B cell (primary cell): ENCODE data around the gene FAM111B. TPM values are rescaled to one million over a fixed set of nuclear protein-coding genes. Genes with fewer than 3 reads are reported as not detected.

Source experiments
- ATAC-seq: fragments of 200-7000 bp; cut with Tn5 transposase; one replicate; pipeline ENCODE4 v1.10.0; 2021; ENCODE audit warnings: low read depth, mild to moderate bottlenecking, moderate number of reproducible peaks, moderate library complexity
- CTCF ChIA-PET: fragments of 350-600 bp; sonication (Branson Sonifier 250); formaldehyde crosslinking; loops from one replicate; lab custom pipeline; 2021; ENCODE audit warnings: antibody characterized with exemption, inconsistent platforms; lab: Charles Lee
- POLR2A ChIA-PET: fragments of 350-600 bp; sonication (Branson Sonifier 250); formaldehyde crosslinking; loops from one replicate; lab custom pipeline; 2021; ENCODE audit warnings: antibody characterized with exemption; lab: Charles Lee
- DNase-seq: peaks from one replicate; pipeline ENCODE4 v3.0.0; 2013
- H2AFZ ChIP-seq: 2 replicates; pipeline ENCODE4 v1.6.1; 2012; ENCODE audit warnings: mild to moderate bottlenecking, low read depth, low read length; ENCODE audit not compliant: insufficient read depth, poor library complexity, severe bottlenecking
- H3K27ac ChIP-seq, 2 donors: 1 replicate in 1 of 2; 2 replicates in 1 of 2; pipeline ENCODE4 v1.5.1; 2012 to 2013; ENCODE audit warnings: low read length in 2 of 2, mild to moderate bottlenecking in 2 of 2, moderate library complexity in 1 of 2
- H3K27me3 ChIP-seq, 4 experiments: fragments of 200-600 bp in 1 of 4; sonication (generic) in 1 of 4; replicated peaks in 1 of 4; 1 replicate in 2 of 4; 2 replicates in 2 of 4; pipeline versions ENCODE4 v1.6.1 to v1.7.0; 2013 to 2016; ENCODE audit warnings: low read length in 3 of 4, mild to moderate bottlenecking in 2 of 4, mixed read lengths in 1 of 4, moderate library complexity in 1 of 4; ENCODE audit not compliant: insufficient read depth in 4 of 4, control insufficient read depth in 3 of 4; ENCODE audit errors: control extremely low read depth in 1 of 4
- H3K36me3 ChIP-seq, 2 experiments: replicated peaks in 1 of 2; 1 replicate in 1 of 2; 2 replicates in 1 of 2; pipeline versions ENCODE4 v1.6.1 to v1.7.1; 2013; ENCODE audit warnings: low read length in 1 of 2; ENCODE audit not compliant: insufficient read depth in 2 of 2, control insufficient read depth in 1 of 2; ENCODE audit errors: control extremely low read depth in 1 of 2, extremely low read depth in 1 of 2
- H3K4me1 ChIP-seq, 2 donors: fragments of 200-600 bp in 1 of 2; sonication (generic) in 1 of 2; 1 replicate in 1 of 2; 2 replicates in 1 of 2; pipeline versions ENCODE4 v1.5.1 to v1.6.1; 2013 to 2017; ENCODE audit warnings: low read length in 2 of 2; ENCODE audit not compliant: control insufficient read depth in 2 of 2, insufficient read depth in 2 of 2
- H3K4me2 ChIP-seq: replicated peaks from 2 replicates; pipeline ENCODE3; 2012; ENCODE audit warnings: mild to moderate bottlenecking, low read depth, low read length; ENCODE audit not compliant: poor library complexity, severe bottlenecking
- H3K4me3 ChIP-seq, 5 experiments: fragments of 200-600 bp in 1 of 5; sonication (generic) in 1 of 5; 1 replicate in 3 of 5; 2 replicates in 2 of 5; pipeline versions ENCODE4 v1.5.1 to v1.7.0; 2011 to 2016; ENCODE audit warnings: low read length in 4 of 5, mild to moderate bottlenecking in 4 of 5, low read depth in 2 of 5, control low read depth in 1 of 5, moderate library complexity in 1 of 5; ENCODE audit not compliant: insufficient read depth in 1 of 5; ENCODE audit errors: control extremely low read depth in 1 of 5, extremely low read depth in 1 of 5
- H3K79me2 ChIP-seq: fragments of 200-600 bp; sonication (generic); one replicate; pipeline ENCODE4 v1.6.0; 2016; ENCODE audit warnings: low read length; ENCODE audit not compliant: control insufficient read depth, insufficient read depth
- H3K9ac ChIP-seq: fragments of 200-600 bp; sonication (generic); 2 replicates; pipeline ENCODE4 v1.6.1; 2017; ENCODE audit warnings: mild to moderate bottlenecking, low read length, moderate library complexity
- H3K9me3 ChIP-seq, 3 donors: one replicate each; pipeline versions ENCODE4 v1.6.1 to v1.7.1; 2013; ENCODE audit warnings: low read length in 2 of 3; ENCODE audit not compliant: control insufficient read depth in 2 of 3, insufficient read depth in 1 of 3; ENCODE audit errors: control extremely low read depth in 1 of 3
- H4K20me1 ChIP-seq: 2 replicates; pipeline ENCODE4 v1.6.0; 2012; ENCODE audit warnings: mild to moderate bottlenecking, low read length; ENCODE audit not compliant: insufficient read depth, control insufficient read depth, poor library complexity, severe bottlenecking
- H3K27ac Mint-ChIP-seq: one replicate; pipeline ENCODE4 v1.8.0; 2021; ENCODE audit warnings: mixed read lengths
- H3K27me3 Mint-ChIP-seq: one replicate; pipeline ENCODE4 v1.8.0; 2021; ENCODE audit warnings: mixed read lengths
- H3K4me1 Mint-ChIP-seq: one replicate; pipeline ENCODE4 v1.8.0; 2021; ENCODE audit warnings: mixed read lengths
- H3K4me3 Mint-ChIP-seq: one replicate; pipeline ENCODE4 v1.8.0; 2021; ENCODE audit warnings: mixed read lengths
- H3K9me3 Mint-ChIP-seq: one replicate; pipeline ENCODE4 v1.8.0; 2022; ENCODE audit warnings: mixed read lengths; ENCODE audit not compliant: insufficient read depth
- CTCF ChIP-seq: fragments of 200-600 bp; IDR thresholded peaks from one replicate; pipeline ENCODE4 v1.8.0; 2022; ENCODE audit warnings: antibody characterized with exemption, mild to moderate bottlenecking
- EZH2 ChIP-seq: IDR thresholded peaks from 2 replicates; pipeline ENCODE4 v1.6.1; 2012; ENCODE audit warnings: borderline replicate concordance, low read depth, mild to moderate bottlenecking, moderate library complexity, low read length; ENCODE audit not compliant: insufficient read depth, poor library complexity, severe bottlenecking
- whole genome bisulfite sequencing: methylation state at CpG from one replicate; pipeline ENCODE4 v1.1.5; 2013; ENCODE audit warnings: missing lambda C conversion rate; ENCODE audit not compliant: insufficient coverage; 5-methylcytosine and 5-hydroxymethylcytosine counted together
- intact Hi-C: fragments of 100-400 bp; cut with micrococcal nuclease; formaldehyde crosslinking; loops from one replicate; pipeline ENCODE4 v1.10.0; 2022
- polyA plus RNA-seq: library from polyadenylated mRNA; depleted of rRNA; stranded (reverse); fragments of >200 nt; gene quantifications from 2 replicates; pipeline ENCODE4 v1.2.3, GENCODE V29; 2012
- total RNA-seq, 2 donors: library from RNA; stranded (reverse); fragments of 120-200 nt in 1 of 2; gene quantifications; 1 replicate in 1 of 2; 2 replicates in 1 of 2; pipeline versions ENCODE4 v1.2.3 to v1.2.4, GENCODE V29; 2013 to 2022

Gene FAM111B
- total and polyA plus RNA-seq, 2 donors (not counting 1 experiment from before 2014, with no cell fraction given), result 3.6 to 155 TPM

DNA sequence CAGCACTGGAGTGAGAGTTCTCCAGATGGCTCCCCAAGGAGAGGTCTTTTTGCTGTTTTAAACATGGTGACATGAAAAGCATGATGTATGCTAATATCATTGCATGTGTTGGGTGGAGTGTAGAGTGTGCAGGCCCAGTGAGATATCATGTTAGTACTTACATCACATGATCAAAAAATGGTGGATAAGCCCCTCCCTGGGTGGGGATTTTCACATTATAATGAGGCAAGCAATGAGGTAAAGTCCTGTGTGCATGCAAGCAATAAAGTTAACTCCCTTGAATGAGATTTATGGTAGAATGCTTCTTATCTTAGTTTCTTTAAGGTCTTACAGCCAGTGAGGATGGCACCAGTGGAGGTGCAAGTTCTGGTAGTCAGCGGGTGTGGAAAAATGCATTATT, 8.5 kb downstream of the FAM111B start:
- Mint-ChIP-seq H3K9me3 (peaks cover 10% of the 10 kb centered on the region), H3K4me3 (no peak overlapping the region), H3K4me1 (peaks cover 15% of the 10 kb centered on the region), H3K27ac (no peak overlapping the region), H3K27me3 (no peaks in the 10 kb centered on the region)
- no peaks in the 10 kb centered on the region for H3K27me3 ChIP-seq
- no peak overlapping the region for H3K27ac ChIP-seq
- TF ChIP-seq EZH2 (no peak), CTCF (no peak)
- H3K79me2 ChIP-seq, result no peaks in the 10 kb centered on the region
- intact Hi-C loops, result no loop called here
- no peak overlapping the region for H3K9ac ChIP-seq
- H4K20me1 ChIP-seq, result no peaks in the 10 kb centered on the region
- H3K4me2 ChIP-seq, result no peak overlapping the region
- no peak overlapping the region for H3K4me3 ChIP-seq
- ATAC-seq (no peak), DNase-seq (no peak)
- 100% methylated on average over 1 of the region's 1 CpG for WGBS
- peaks cover 1 to 24% of the 10 kb centered on the region in 2 experiments for H3K36me3 ChIP-seq
- no peaks in the 10 kb centered on the region for H3K4me1 ChIP-seq
- ChIA-PET POLR2A (no interaction called here), CTCF (no interaction called here)
- H2AFZ ChIP-seq, result no peak overlapping the region
- H3K9me3 ChIP-seq, result peaks cover 3 to 27% (median 21%) of the 10 kb centered on the region in 3 donors

DNA sequence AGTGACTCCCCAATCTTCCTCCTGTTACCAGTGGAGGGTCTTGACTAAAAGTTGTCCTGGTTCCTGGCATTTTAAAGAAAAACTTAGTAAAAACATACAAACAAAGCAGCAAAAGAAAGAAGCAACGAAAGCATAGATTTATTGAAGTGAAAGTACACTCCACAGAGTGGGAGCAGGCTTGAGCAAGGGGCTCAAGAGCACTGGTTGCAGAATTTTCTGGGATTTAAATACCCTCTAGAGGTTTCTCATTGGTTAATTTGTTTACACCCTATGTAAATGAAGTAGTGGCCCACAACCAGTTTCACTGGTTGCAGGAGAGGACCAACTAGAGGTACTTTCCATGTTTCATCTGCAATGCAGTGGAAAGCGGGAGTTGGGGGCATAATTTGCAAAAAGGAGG, 10.7 kb downstream of the FAM111B start:
- WGBS, result 100% methylated on average over 1 of the region's 2 CpGs
- Histone ChIP-seq H3K9ac (no peak overlapping the region), H3K9me3 (peaks cover 3 to 27% (median 21%) of the 10 kb centered on the region in 3 donors), H3K4me2 (no peak overlapping the region), H3K79me2 (no peaks in the 10 kb centered on the region), H4K20me1 (no peaks in the 10 kb centered on the region), H3K36me3 (peaks cover 1 to 24% of the 10 kb centered on the region in 2 experiments), H3K27me3 (no peaks in the 10 kb centered on the region), H3K4me1 (peaks cover 0 to 6% of the 10 kb centered on the region in 2 donors), H3K4me3 (no peak overlapping the region), H3K27ac (no peak overlapping the region), H2AFZ (no peak overlapping the region)
- TF ChIP-seq CTCF, result no peak
- TF ChIP-seq EZH2, result no peak
- CTCF ChIA-PET, result no interaction called here
- intact Hi-C loops, result no loop called here
- Mint-ChIP-seq H3K27me3 (no peaks in the 10 kb centered on the region), H3K4me1 (peaks cover 12% of the 10 kb centered on the region), H3K4me3 (no peak overlapping the region), H3K9me3 (peaks cover 11% of the 10 kb centered on the region), H3K27ac (no peak overlapping the region)
- DNase-seq (no peak), ATAC-seq (no peak)
- POLR2A ChIA-PET, result no interaction called here
